Epithelial cell of esophagus (primary cell): ENCODE results near the gene PPP1R12B.

Source experiments
- DNase-seq: peaks from one replicate; pipeline ENCODE4 v3.0.0; 2010; ENCODE audit warnings: low read depth
- H3K4me3 ChIP-seq: 2 replicates; pipeline ENCODE4 v1.5.1; 2011; ENCODE audit warnings: mild to moderate bottlenecking, low read length, control low read depth
- CTCF ChIP-seq: IDR thresholded peaks from 2 replicates; pipeline ENCODE4 v1.5.1; 2011; ENCODE audit warnings: low read depth, mild to moderate bottlenecking, low read length, control low read depth, inconsistent platforms; ENCODE audit not compliant: insufficient read depth; ENCODE audit errors: missing control alignments

PPP1R12B gene

DNA sequence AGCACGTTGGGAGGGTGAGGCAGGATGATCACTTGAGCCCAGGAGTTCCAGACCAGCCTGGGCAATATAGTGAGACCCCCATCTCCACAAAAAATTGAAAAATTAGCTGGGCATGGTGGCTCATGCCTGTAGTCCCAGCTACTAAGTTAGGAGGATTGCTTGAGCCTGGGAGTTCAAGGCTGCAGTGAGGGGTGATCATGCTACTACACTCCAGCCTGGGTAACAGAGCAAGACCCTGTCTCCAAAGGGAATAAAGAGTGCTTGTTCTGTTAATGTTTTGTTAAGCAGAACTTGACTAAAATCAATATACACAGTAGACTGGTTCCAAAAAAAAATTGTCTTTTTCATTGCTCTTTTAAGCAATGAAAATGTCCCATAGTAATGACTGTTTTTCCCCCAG, 215.3 kb downstream of the PPP1R12B start:
- DNase-seq, result no peak
- no peak for TF ChIP-seq CTCF
- no peak overlapping the region for H3K4me3 ChIP-seq

DNA sequence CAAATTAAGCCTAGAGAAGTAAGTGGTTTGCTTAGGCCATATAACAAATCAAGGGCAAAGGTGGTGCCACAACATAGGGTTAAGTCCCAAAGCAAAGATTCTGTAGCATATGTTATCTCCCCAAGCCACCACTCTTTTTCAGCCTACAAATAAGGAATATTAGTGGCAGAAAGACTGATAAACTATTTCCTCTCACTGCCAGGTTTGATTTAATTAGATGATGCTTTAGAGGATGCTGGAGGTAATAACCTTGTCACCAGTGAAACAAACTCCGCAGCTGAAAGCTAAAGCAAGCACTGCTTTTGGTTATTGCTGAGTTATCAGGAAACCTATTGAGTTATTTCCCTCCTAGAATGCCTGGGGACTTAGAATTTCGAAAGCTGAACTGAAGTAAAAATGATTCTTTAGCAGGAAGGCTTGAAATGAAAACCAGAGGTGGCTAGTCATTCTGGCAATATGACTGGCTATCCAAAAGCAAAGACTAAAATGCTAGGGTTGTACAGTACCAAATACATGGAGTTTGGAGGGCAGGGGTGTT, 216.5 kb downstream of the PPP1R12B start:
- no peak overlapping the region for H3K4me3 ChIP-seq
- TF ChIP-seq CTCF, result no peak
- DNase-seq, result no peak

GRCh38 chr1:202565890-202566602, 217.5 kb downstream of the PPP1R12B start:
- DNase-seq, result no peak
- no peak for TF ChIP-seq CTCF
- no peak overlapping the region for H3K4me3 ChIP-seq

DNA sequence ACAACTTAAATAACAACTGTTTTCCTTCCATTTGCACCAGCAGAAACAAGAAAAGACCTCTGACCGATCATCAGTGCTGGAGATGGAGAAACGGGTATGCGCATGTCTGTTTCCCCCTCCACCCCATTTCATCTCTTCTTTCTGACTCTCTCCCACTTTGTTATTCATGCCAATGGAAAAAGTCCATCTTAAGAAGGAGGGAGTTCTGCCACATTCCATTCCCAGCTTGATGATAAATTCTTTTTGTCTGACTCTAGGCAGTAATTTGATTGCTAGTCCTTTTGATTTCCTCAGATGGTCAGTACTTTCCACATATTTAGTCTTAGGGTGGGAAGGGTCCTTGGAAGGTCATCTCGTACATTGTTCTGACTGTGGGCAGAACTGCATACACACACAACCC, 219.2 kb downstream of the PPP1R12B start:
- peak; percentile 63 for DNase-seq
- no peak for TF ChIP-seq CTCF
- no peak overlapping the region for H3K4me3 ChIP-seq

GRCh38 chr1:202568410-202568809, 219.9 kb downstream of the PPP1R12B start:
- no peak for DNase-seq
- no peak overlapping the region for H3K4me3 ChIP-seq
- TF ChIP-seq CTCF, result no peak

GRCh38 chr1:202568826-202569225, 220.3 kb downstream of the PPP1R12B start:
- no peak overlapping the region for H3K4me3 ChIP-seq
- peak; percentile 56 for DNase-seq
- no peak for TF ChIP-seq CTCF
